GM18526 (cell line): ENCODE data around the gene DTNBP1.

Experiments used
- POLR2A ChIP-seq: IDR thresholded peaks from 3 replicates; pipeline ENCODE4 v1.6.1; 2011; ENCODE audit not compliant: insufficient read length; ENCODE audit errors: extremely low read depth

The DTNBP1 gene, protein sequence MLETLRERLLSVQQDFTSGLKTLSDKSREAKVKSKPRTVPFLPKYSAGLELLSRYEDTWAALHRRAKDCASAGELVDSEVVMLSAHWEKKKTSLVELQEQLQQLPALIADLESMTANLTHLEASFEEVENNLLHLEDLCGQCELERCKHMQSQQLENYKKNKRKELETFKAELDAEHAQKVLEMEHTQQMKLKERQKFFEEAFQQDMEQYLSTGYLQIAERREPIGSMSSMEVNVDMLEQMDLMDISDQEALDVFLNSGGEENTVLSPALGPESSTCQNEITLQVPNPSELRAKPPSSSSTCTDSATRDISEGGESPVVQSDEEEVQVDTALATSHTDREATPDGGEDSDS

DNA sequence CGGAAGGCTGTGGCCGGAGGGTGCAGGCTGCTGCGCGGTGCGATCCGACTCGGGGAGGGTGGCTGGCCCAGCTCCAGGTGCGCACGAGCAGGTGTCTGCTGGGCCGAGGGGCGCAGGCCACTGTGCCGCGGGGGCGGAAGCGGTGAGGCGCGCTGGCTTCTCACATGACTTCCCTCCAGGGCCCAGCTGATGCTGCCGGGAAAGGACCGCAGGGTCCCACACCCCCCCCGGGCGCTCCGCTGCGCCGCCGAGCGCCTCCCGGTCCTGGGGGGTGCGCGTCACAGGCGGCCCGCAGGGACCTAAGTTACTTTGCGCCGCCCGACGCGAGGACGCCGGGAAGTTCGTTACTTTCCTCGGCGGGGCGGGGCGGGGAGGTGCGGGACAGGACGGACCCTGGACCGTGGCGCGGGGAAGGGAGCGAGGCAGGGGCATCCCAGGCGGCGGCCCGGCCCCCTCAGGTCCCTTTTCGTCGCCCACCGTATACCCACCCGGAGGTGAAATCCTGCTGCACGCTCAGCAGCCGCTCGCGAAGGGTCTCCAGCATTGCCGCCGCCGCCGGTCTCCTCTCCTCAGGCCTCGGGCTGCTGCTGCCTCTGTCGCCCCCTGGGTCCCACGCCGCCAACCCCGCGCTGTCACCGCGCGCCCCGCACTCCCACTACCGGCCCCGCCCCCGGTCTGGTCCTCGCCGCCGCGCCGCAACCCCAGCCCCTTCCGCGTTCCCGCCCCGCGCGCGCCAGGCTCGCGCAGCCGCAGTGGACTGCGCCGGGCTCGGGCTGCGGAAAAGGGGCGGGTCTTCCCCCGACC is at the start of gene DTNBP1:
DTNBP1 (minus strand) TSS at position 703 of the 804 bp plus-strand sequence; CDS start at position 544, 159 bp downstream.
- peak; percentile 57 for TF ChIP-seq POLR2A

DNA sequence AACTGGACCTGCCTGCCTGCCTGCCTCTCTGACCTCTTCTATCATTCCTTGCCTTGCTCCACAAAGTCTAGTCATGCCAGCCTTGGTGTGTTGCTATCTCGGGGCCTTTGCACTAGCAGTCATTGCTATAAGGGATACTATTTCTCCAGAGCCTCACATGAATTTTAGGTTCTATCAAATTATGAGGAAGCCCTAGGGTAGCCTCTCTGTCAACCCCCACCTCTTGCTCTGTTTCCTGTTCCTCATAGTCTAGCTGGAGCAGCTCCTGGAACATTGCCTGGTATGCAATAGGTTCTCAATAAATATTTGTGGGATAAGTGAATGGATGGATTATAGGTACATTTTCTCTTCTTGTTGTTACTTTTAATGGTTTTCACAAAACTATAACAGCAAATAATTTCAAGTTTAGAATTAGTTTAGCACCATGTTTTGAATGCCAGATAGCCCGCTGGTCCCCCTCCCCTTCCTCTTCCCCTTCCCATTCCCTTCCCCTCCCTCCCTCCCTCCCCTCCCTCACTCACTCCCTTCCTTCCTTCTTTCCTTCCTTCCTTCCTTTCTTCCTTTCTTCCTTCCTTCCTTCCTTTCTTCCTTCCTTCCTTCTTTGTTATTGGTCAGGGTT is 46.9 kb upstream of the DTNBP1 start:
- no peak for TF ChIP-seq POLR2A

DNA sequence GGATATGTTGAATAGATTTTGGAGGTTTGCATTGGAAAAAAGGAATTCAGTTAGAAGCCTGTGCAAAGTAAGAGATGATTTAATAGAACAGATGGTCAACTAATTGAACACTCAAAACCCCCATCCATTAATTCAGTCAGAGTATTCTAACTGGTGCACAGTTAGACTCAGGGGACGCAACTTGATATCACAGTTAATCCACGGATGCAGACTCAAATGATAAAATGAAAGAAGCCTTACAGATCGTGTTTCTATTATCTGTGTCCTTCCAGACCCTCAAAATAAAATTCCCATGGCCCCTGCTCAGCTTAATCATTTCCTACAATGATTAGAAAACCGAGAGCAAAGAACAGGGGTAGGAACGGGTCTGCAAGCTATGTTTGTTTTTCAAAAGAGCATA is 45.4 kb upstream of the DTNBP1 start:
- no peak for TF ChIP-seq POLR2A

DNA sequence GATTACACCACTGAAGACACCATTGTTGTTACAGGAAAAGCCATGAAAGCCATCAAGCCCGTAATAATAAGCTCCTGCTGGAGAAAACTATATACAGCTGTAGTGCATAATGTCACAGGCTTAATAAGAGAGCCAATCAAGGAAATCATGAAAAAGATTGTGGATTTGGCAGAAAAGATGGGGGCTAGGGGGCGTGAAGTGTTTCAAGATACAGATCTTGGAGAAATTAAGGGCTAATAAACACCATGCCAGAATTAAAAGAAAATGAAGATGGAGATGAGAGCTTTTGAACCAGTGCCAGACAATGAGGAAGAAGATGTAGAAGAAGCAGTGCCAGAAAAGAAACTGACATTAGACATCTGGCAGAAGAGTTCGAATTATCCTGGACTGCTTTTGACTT is 43.2 kb upstream of the DTNBP1 start:
- TF ChIP-seq POLR2A: no peak

DNA sequence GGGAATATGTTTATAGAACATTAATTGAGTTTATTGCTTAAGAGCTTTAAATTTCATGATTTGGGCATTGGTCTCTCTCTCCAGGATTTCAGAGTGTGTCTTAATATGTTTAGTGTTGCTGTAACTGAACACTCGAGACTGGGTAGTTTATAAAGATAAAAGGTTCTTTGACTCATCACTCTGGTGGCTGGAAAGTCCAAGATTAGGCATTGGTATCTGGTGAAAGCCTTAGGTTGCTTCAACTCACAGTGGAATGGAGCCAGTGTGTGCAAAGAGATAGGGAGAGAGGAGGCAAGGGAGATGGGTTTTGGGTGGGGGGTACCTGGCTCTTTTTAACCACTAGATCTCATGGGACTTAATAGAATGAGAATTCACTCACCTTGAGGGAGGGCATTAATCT is 35.6 kb upstream of the DTNBP1 start:
- no peak for TF ChIP-seq POLR2A

DNA sequence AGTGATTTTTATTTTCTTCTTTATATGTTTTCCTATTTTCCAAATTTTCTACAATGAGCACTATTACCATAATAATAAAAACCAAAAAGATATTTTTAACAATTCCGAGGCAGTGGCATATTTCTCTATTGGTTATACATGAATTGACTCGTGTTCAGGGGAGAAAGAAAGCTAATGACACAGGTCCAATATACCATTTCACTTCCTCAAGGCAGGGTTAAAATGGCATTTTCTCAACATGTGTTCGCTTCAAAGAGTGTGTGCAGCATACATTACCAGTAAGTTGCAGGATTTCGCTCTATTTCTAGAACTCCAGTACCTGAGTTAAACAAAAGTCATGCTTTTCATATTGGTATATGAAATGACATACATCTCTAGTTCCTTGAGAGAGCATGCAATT is 35.1 kb upstream of the DTNBP1 start:
- no peak for TF ChIP-seq POLR2A

DNA sequence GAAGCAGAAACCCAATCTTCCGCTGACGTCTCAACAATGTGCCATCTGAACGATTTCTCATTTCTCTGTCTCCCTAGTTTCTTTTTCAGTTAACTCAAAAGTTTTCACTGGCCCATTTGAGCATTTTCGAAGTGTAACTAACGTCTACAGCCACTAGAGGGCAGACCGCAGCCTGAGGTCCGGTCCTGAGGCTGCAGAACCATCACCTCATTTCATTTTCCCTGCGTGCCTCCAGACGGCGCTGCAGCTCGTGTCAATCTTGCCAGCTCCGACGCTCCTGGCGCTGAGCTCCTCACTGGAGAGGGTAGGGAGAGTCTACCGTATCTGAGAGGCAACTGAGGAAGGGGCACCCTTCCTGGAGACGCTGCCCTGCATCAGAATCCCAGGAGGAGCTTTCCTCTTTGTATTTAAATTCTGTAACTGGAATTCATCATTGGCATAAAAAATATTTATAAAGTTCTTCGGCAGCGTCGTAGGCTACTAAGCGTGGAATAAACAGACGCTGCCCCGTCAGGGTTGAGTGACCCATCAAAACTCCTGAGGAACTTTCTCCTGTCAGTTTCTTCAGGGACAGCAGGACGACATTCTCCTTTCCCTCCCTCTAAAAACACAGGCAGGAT is 28.5 kb upstream of the DTNBP1 start:
- no peak for TF ChIP-seq POLR2A

DNA sequence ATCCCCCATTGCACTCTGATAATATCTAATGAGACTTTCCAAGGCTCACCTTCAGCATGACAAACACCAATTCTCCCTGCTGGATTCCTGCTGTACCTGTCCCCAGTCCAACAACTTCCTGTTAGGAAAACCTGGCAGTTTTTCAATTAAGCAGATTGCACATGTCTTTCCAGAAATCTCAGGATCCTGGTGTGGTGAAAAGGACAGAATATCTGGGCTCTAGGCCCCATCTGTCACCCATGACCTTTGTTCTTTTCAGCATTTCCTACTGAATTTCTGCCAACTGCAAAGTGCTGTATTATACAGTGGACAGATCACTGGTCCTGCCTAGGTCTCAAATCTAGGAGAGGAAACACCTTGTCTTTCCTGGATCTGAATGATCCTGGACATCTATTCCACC is 27.7 kb upstream of the DTNBP1 start:
- no peak for TF ChIP-seq POLR2A

DNA sequence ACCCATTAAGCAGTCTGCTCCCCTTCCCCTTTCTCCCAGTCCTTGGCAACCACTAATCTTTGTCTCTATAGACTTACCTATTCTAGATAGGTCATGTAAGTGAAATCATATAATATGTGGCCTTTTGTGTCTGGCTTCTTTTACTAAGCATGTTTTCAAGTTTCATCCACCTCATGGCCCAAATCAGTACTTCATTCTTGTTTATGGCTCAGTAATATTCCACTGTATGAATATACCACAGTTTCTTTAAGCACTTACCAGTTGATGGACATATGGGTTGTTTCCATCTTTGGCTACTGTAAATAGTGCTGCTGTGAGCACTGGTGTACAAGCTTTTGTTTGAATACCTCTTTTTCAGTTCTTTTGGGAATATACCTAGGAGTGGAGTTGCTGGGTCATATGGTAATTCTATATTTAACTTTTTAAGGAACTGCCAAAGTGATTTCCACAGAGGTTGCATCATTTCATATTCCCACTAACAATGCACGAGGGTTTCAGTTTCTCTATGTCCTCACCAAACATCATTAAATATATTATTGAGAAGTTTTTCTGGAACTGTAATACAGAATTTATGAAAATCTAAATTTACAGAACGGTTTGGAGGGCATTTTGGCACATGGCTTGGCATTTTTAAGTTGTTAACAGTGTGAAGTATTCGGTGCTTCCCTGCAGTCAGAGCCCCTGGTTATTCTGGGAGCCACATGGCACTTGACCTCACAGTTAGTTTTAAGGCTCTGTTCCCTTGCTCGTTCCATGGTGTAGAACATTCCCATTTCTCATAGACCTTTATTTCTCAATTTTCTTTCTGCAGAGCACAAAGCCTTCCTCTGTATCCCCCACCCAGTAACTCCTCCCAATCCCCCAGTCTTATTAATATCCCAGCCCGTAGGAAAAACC is 27.0 kb upstream of the DTNBP1 start:
- no peak for TF ChIP-seq POLR2A

DNA sequence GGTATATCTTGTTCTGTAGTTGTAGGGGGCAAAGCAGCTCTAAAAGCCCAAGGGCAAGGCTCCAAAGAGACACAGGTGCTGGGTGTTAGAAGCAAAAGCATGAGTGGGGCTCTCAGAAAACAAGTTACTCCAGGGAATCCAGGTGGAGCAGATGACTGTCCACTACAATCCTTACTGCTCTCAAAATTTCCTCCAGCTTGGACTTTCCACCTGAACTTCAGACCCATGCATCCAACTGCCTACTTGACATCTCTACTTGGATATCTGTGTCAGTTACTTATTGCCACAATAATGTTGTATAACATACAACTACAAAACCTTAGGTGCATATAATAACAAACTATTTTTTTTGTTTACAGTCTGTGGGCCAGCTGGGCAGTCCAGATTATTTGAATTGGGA is 22.8 kb upstream of the DTNBP1 start:
- TF ChIP-seq POLR2A: no peak

DNA sequence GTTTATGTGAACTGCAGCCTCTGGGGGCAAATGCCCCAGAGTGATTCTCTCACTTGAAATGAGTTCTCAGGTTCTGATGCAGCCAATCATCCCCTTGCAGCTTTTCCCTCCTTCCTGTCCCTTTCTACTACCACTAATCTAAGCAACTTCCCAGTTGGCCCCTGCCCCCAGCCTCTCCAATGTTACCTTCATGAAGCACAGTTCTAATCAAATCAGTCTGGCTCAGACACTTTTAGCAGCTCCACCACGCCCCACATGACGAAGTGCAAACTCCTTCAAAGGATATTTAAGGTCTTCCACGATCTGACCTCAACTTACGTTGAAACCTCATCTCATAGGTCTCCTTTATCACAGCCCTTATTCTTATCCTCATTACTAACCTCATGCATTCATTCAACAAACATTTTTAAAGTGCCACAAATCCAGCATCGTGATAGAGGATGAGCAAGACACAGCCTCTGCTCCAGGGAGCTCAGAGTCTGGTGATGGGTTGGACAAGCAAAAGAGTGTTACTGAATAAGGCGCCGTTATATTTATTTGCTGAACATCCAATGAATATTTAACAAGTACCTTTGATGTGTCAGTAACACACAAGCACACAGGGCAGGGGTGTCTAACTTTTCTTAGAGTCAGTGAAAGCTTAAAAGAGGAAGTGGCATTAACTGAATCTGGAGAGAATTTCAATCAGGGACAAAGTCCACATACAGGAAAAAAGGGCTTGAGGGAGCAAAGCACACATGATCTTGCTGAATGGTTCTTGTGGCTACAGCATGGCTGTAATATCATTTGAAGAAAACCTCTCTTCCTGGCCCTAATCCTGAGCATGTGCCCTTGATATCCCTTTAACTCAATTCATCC is 20.4 kb upstream of the DTNBP1 start:
- no peak for TF ChIP-seq POLR2A

DNA sequence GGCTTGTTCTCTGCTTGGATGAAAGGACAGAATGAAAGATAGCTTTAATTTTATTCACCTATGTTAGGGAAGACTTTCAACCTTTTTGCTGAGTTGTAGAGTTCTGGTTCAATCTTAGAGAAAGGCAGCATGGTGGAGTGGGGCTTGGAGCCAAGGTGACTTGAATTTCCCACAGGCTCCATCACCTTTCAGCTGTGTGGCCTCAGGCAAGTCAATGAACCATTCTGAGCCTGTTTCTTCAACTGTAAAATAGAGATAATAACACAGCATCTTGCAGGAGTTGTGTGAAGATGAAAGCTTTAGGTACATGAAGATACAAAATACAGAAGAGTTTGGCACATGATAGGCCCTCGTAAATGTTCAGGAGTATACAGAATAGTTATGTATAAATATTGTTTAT is 19.1 kb upstream of the DTNBP1 start:
- TF ChIP-seq POLR2A: no peak

DNA sequence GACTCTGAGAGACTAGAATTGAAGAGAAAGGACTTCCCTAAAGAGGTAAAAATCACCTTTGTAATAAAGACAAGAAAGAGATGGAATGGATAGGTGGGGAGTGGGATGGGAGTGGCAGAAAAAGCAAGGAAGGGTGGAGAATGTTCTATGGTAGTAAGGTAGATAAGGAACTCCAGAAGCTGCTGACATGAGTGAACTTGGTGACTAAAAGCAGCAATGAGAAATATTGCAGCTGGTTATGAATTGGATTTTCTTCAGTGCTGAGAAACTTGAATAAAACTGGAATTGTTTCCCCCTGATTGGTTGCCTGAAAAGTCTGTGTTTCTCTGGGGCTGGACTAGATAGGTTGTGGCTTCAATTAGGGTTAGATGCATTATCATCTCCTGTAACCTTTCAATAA is 15.7 kb upstream of the DTNBP1 start:
- no peak for TF ChIP-seq POLR2A

DNA sequence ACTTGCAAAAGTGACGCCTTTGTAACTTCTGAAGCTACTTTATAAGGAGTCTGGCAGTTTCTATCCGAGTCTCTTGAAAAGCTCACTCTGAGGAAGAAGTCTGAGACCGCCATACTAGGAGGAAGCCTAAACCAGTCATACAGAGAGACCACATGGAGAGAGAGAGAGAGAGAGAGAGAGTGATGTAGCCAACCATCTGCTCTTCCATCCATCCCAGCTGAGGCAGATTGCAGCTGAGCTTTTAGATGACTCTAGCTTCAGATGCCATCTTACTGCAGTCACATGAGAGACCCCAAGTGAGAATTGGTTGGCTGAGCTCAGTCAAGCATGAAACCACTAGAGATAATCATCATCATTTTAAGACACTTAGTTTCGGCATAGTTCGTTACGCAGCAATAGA is 15.0 kb upstream of the DTNBP1 start:
- TF ChIP-seq POLR2A: no peak

DNA sequence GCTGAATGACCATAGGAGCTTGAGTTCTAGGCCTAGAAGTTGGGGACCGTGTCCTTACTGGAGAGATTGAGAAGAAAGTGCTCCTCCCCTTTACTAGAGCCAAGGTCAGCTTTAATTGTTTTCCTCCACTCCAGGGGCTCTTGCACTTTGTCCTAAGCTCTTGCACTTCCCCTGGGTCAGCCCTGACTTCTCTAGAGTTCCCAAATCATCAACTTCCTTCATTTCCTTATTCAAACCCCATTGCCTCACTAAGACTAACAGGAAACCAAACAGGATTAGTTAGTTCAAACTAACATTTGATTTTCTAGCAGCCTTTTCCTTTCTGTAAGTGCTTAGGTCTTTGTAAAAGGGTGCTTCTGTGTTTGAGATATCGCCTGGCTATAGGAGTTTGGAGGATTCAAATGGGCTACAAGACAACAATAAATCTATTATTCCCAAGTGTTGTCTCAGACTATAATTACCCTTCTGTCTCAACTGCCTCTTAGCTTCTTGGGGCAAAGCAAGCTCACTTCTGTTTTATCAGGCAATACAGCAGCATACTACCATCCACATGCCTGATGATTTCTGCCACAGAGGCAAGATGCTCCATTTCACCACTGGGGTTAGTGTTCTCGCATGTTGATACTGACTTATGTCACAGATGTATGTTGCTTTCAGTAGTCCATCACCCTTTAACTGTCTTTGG is 12.8 kb upstream of the DTNBP1 start:
- no peak for TF ChIP-seq POLR2A
